H1 (cell line): ENCODE measurements around the gene UGT1A8. TPM values are rescaled to one million over a fixed set of nuclear protein-coding genes. Genes with fewer than 3 reads are reported as not detected.

ENCODE experiments used
- ASH2L ChIP-seq: fragments of 200-600, 300-600 bp; sonication (generic); IDR thresholded peaks from one replicate; pipeline ENCODE4 v1.7.1; 2017; ENCODE audit warnings: low read length
- CHD2 ChIP-seq: IDR thresholded peaks from 2 replicates; pipeline ENCODE4 v1.6.1; 2012; ENCODE audit warnings: low read length, improper control_type of control experiment
- GABPA ChIP-seq: IDR thresholded peaks from 2 replicates; pipeline ENCODE4 v1.6.1; 2011; ENCODE audit warnings: mild to moderate bottlenecking, low read length, moderate library complexity, borderline replicate concordance; ENCODE audit not compliant: insufficient read depth
- POLR2A ChIP-seq, 2 experiments: IDR thresholded peaks; 1 replicate in 1 of 2; 2 replicates in 1 of 2; pipeline ENCODE4 v1.6.1; 2011; ENCODE audit warnings: low read depth in 2 of 2, low read length in 2 of 2, mild to moderate bottlenecking in 2 of 2; ENCODE audit errors: control extremely low read depth in 1 of 2
- RAD21 ChIP-seq, 2 experiments: IDR thresholded peaks in 1 of 2; conservative IDR thresholded peaks in 1 of 2; 2 replicates each; pipeline ENCODE4 v1.6.1; 2011; ENCODE audit warnings: low read depth in 2 of 2, low read length in 2 of 2, improper control_type of control experiment in 1 of 2, inconsistent platforms in 1 of 2, mild to moderate bottlenecking in 1 of 2, moderate library complexity in 1 of 2
- SIN3A ChIP-seq, 2 experiments: IDR thresholded peaks in 1 of 2; conservative IDR thresholded peaks in 1 of 2; 2 replicates each; pipeline ENCODE4 v1.6.1; 2011 to 2012; ENCODE audit warnings: low read length in 2 of 2, improper control_type of control experiment in 1 of 2, low read depth in 1 of 2, mild to moderate bottlenecking in 1 of 2
- polyA plus RNA-seq, 7 experiments: library from polyadenylated mRNA; depleted of rRNA in 3 of 7; stranded (reverse) in 5 of 7; unstranded in 2 of 7; fragments of >200 nt in 5 of 7; fragments of 200-250 nt in 2 of 7; gene quantifications; 1 replicate in 5 of 7; 2 replicates in 1 of 7; 4 replicates in 1 of 7; pipeline versions ENCODE4 v1.2.1 to v1.2.3, GENCODE V29; 2011 to 2013; ENCODE audit warnings: missing spikeins in 2 of 7, mixed read lengths in 2 of 7
- total RNA-seq: library from RNA; stranded (reverse); fragmentation: NEBNext Ultra II Directional; extraction: Animal tissue kit (Norgen Biotek cat#: 25700); gene quantifications from 2 replicates; pipeline ENCODE4 v1.2.1, GENCODE V29; 2021
- TF ChIP-seq, protein P1 (sequence below), 3 experiments: IDR thresholded peaks; 1 replicate in 2 of 3; 2 replicates in 1 of 3; pipeline versions ENCODE4 v1.5.1 to v1.6.1; 2011; ENCODE audit warnings: low read length in 3 of 3, mild to moderate bottlenecking in 3 of 3, inconsistent platforms in 2 of 3, low read depth in 1 of 3, moderate library complexity in 1 of 3; ENCODE audit not compliant: insufficient read depth in 1 of 3; ENCODE audit errors: control extremely low read depth in 1 of 3
- TF ChIP-seq, protein P2 (sequence below): IDR thresholded peaks from 2 replicates; pipeline ENCODE4 v1.6.1; 2012; ENCODE audit warnings: low read length, inconsistent platforms

The UGT1A8 gene
- total and polyA plus RNA-seq, 2 of the 8 experiments (the other 6 are each of a cell fraction or from before 2014, with no cell fraction given), result not detected

GRCh38 chr2:233743464-233744259, 126.2 kb downstream of the UGT1A8 start (continued):
- TF ChIP-seq, protein P1, sequence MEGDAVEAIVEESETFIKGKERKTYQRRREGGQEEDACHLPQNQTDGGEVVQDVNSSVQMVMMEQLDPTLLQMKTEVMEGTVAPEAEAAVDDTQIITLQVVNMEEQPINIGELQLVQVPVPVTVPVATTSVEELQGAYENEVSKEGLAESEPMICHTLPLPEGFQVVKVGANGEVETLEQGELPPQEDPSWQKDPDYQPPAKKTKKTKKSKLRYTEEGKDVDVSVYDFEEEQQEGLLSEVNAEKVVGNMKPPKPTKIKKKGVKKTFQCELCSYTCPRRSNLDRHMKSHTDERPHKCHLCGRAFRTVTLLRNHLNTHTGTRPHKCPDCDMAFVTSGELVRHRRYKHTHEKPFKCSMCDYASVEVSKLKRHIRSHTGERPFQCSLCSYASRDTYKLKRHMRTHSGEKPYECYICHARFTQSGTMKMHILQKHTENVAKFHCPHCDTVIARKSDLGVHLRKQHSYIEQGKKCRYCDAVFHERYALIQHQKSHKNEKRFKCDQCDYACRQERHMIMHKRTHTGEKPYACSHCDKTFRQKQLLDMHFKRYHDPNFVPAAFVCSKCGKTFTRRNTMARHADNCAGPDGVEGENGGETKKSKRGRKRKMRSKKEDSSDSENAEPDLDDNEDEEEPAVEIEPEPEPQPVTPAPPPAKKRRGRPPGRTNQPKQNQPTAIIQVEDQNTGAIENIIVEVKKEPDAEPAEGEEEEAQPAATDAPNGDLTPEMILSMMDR (IDR thresholded peaks at IDR 0.05; ENCODE audit: control extremely low read depth in 1 of 3, insufficient read depth in 1 of 3, low read depth in 1 of 3, low read length in 3 of 3), result no peak
- TF ChIP-seq CHD2, result no peak
- no peak for TF ChIP-seq GABPA
- no peak for TF ChIP-seq RAD21 (IDR thresholded peaks at IDR 0.05 in 1 of 2, conservative IDR thresholded peaks at IDR 0.05 in 1 of 2; ENCODE audit: low read depth in 2 of 2, low read length in 2 of 2)
- TF ChIP-seq SIN3A (conservative IDR thresholded peaks at IDR 0.05 in 1 of 2, IDR thresholded peaks at IDR 0.05 in 1 of 2; ENCODE audit: low read depth in 1 of 2, low read length in 2 of 2), result no peak
- TF ChIP-seq POLR2A (IDR thresholded peaks at IDR 0.05; ENCODE audit: control extremely low read depth in 1 of 2, low read depth in 2 of 2, low read length in 2 of 2), result no peak
- TF ChIP-seq, protein P2, sequence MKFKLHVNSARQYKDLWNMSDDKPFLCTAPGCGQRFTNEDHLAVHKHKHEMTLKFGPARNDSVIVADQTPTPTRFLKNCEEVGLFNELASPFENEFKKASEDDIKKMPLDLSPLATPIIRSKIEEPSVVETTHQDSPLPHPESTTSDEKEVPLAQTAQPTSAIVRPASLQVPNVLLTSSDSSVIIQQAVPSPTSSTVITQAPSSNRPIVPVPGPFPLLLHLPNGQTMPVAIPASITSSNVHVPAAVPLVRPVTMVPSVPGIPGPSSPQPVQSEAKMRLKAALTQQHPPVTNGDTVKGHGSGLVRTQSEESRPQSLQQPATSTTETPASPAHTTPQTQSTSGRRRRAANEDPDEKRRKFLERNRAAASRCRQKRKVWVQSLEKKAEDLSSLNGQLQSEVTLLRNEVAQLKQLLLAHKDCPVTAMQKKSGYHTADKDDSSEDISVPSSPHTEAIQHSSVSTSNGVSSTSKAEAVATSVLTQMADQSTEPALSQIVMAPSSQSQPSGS, result no peak
- TF ChIP-seq ASH2L, result no peak
